Measurements from ENCODE around the gene TTC8.

Gene TTC8

DNA sequence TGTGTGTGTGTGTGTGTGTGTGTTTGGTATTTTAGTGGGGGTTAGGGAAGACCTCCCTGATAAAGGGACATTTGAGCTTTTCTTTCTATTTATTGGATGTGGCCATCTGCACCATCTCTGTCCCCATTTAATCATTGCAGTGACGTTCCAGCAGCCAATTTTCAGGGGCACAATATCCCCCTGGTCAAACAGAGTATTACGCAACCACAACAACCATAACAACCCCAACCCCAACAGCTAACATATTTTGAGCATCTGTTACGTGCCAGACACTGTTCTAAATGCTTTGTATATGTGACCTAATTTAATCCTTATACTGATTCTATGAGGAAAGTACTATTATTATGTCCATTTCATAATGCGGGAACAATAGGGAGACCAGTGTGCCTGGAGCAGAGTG, 87.4 kb downstream of the TTC8 start:
- no peak for FAIRE-seq
- no peak for DNase-seq (ENCODE audit: insufficient read length)
- TF ChIP-seq POLR2A (IDR thresholded peaks at IDR 0.05; ENCODE audit: low read depth, low read length) = no peak
- no peak for TF ChIP-seq POLR2AphosphoS5 (IDR thresholded peaks at IDR 0.05; ENCODE audit: low read depth, low read length)
- no peak for TF ChIP-seq TAF1 (IDR thresholded peaks at IDR 0.05; ENCODE audit: borderline replicate concordance, low read depth, low read length)

DNA sequence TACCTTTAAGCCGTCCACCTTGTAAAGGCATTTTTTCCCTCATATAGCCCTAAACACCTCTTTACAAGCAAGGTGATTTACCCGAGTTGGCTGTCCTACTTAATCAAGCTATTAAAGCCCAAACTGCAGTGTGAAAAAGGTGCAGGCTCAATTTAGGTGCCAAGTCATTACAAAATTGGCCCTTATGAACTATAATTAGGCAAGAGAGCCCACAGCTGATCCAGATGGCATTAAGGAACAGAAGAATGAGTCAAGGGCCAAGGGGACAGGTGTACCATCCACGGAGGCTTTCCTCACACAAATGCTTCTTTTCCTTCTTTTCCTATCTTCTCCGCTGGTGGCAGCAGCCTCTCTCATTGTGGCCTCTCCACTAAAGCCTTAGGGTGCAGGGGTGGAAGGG, 90.5 kb downstream of the TTC8 start:
- DNase-seq (ENCODE audit: insufficient read length) = no peak
- FAIRE-seq = no peak
- TF ChIP-seq TAF1 (IDR thresholded peaks at IDR 0.05; ENCODE audit: borderline replicate concordance, low read depth, low read length) (no peak), POLR2AphosphoS5 (IDR thresholded peaks at IDR 0.05; ENCODE audit: low read depth, low read length) (no peak), POLR2A (IDR thresholded peaks at IDR 0.05; ENCODE audit: low read depth, low read length) (no peak)

DNA sequence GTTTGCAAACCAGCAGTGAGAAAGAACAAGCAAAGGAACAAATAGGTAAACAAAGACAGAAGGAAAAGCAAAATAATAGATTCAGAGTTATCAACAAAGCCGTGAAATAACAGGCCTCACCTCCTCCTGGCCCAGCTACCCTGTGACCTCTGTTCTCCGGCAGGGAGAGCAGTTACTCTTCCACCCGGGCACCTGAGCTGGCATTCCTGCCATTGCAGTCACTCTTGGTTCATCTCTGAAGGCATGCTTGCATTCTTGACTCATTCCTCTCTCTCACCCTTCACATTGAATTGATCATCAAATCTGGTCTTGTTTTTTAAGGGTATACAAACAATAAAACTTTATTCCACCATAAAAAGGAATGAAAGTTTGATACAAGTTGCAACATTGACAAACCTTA, 95.1 kb downstream of the TTC8 start:
- no peak for TF ChIP-seq POLR2AphosphoS5 (IDR thresholded peaks at IDR 0.05; ENCODE audit: low read depth, low read length)
- TF ChIP-seq TAF1 (IDR thresholded peaks at IDR 0.05; ENCODE audit: borderline replicate concordance, low read depth, low read length) = no peak
- TF ChIP-seq POLR2A (IDR thresholded peaks at IDR 0.05; ENCODE audit: low read depth, low read length) = no peak
- FAIRE-seq (no peak), DNase-seq (ENCODE audit: insufficient read length) (no peak)

All from GM12892 (cell line).